Ascending aorta (tissue), 2 donors: ENCODE results near the gene KAT7. TPM values are rescaled to one million over a fixed set of nuclear protein-coding genes. Genes with fewer than 3 reads are reported as not detected.
A peak's percentile ranks its signal among the peaks of the same experiment; 100 is the strongest.

Experiments
- DNase-seq, 2 donors: peaks; one replicate each; pipeline ENCODE4 v3.0.0-alpha.2; 2019; ENCODE audit warnings: low spot score in 2 of 2
- H3K27ac ChIP-seq, 2 donors: fragments of 200-600 bp; sonication (generic); one replicate each; pipeline ENCODE4 v1.5.1; 2016 to 2017; ENCODE audit warnings: mild to moderate bottlenecking in 1 of 2
- H3K27me3 ChIP-seq: fragments of 200-600 bp; sonication (generic); one replicate; pipeline ENCODE4 v1.5.1; 2017
- H3K36me3 ChIP-seq, 2 donors: fragments of 200-600 bp; sonication (generic); one replicate each; pipeline ENCODE4 v1.5.1; 2016
- H3K4me1 ChIP-seq, 2 donors: fragments of 200-600 bp; sonication (generic); one replicate each; pipeline ENCODE4 v1.5.1; 2016 to 2017; ENCODE audit warnings: mild to moderate bottlenecking in 1 of 2
- H3K4me3 ChIP-seq, 2 donors: fragments of 200-600 bp; sonication (generic); one replicate each; pipeline ENCODE4 v1.5.1; 2016 to 2017; ENCODE audit warnings: mild to moderate bottlenecking in 1 of 2
- H3K9me3 ChIP-seq, 2 donors: fragments of 200-600 bp; sonication (generic); one replicate each; pipeline ENCODE4 v1.5.1; 2016
- CTCF ChIP-seq, 3 experiments: fragments of 200-600 bp in 2 of 3; fragments of 450-650 bp in 1 of 3; sonication (generic) in 2 of 3; IDR thresholded peaks; one replicate each; pipeline ENCODE4 v1.5.1; 2016 to 2019; ENCODE audit warnings: antibody characterized with exemption in 3 of 3, mild to moderate bottlenecking in 1 of 3, moderate library complexity in 1 of 3
- intact Hi-C: fragments of 100-400 bp; cut with DNase I; formaldehyde crosslinking; loops from one replicate; pipeline ENCODE4 v1.15.1; 2023
- total RNA-seq: library from RNA; depleted of rRNA; stranded (reverse); fragments of >200 nt; gene quantifications from one replicate; pipeline ENCODE4 v1.1.0, GENCODE V29; 2016

Gene KAT7
- total RNA-seq, 1 donor from 2014 or later, result 46.6 TPM

- intact Hi-C loops, result loop anchor here (2.0 kb wide), 1 partner anchor 22 kb away; no protein-coding TSS in a partner anchor
- TF ChIP-seq CTCF (IDR thresholded peaks at IDR 0.05), result no peak
- peak overlapping the region; percentile 89 to 98 for H3K4me3 ChIP-seq
- no peak for DNase-seq
- peaks cover 0 to 5% of the 10 kb centered on the region in 2 donors for H3K4me1 ChIP-seq
- no peaks in the 10 kb centered on the region for H3K36me3 ChIP-seq
- H3K27ac ChIP-seq, result peak overlapping the region in 1 of 2 donors; percentile 1
- no peaks in the 10 kb centered on the region for H3K9me3 ChIP-seq
- no peaks in the 10 kb centered on the region for H3K27me3 ChIP-seq
Measured at GRCh38 chr17:49762151-49762941, 26.1 kb upstream of the KAT7 start.

GRCh38 chr17:49763735-49764558, 24.5 kb upstream of the KAT7 start, which contains the start of gene FAM117A:
FAM117A (minus strand) TSS chr17:49764131; CDS start chr17:49764087, 44 bp downstream.
- no peak for TF ChIP-seq CTCF (IDR thresholded peaks at IDR 0.05)
- H3K36me3 ChIP-seq, result no peaks in the 10 kb centered on the region
- no peaks in the 10 kb centered on the region for H3K9me3 ChIP-seq
- peak within 1 kb of the TSS; percentile 5 to 84 for H3K27ac ChIP-seq
- H3K4me3 ChIP-seq, result peak within 1 kb of the TSS; percentile 89 to 98
- H3K27me3 ChIP-seq, result no peaks in the 10 kb centered on the region
- peak; percentile 96 to 98 for DNase-seq
- intact Hi-C loops, result loop anchor here (1.0 to 2.0 kb wide), 4 partner anchors 13 to 55 kb away; no protein-coding TSS in a partner anchor
- peaks cover 0 to 5% of the 10 kb centered on the region in 2 donors for H3K4me1 ChIP-seq

GRCh38 chr17:49764559-49765180, 23.8 kb upstream of the KAT7 start:
- no peaks in the 10 kb centered on the region for H3K27me3 ChIP-seq
- no peaks in the 10 kb centered on the region for H3K9me3 ChIP-seq
- peak overlapping the region; percentile 5 to 57 for H3K27ac ChIP-seq
- no peak for DNase-seq
- no peaks in the 10 kb centered on the region for H3K36me3 ChIP-seq
- no peak for TF ChIP-seq CTCF (IDR thresholded peaks at IDR 0.05)
- intact Hi-C loops, result loop anchor here (1.0 to 2.0 kb wide), 3 partner anchors 13 to 56 kb away; no protein-coding TSS in a partner anchor
- H3K4me1 ChIP-seq, result peaks cover 0 to 5% of the 10 kb centered on the region in 2 donors
- H3K4me3 ChIP-seq, result peak overlapping the region; percentile 89 to 98

- DNase-seq, result no peak
- intact Hi-C loops, result no loop called here
- Histone ChIP-seq H3K4me3 (no peak overlapping the region), H3K4me1 (peaks cover 0 to 5% of the 10 kb centered on the region in 2 donors), H3K27me3 (no peaks in the 10 kb centered on the region), H3K9me3 (no peaks in the 10 kb centered on the region), H3K36me3 (no peaks in the 10 kb centered on the region), H3K27ac (no peak overlapping the region)
- TF ChIP-seq CTCF (IDR thresholded peaks at IDR 0.05), result no peak
Measured at GRCh38 chr17:49766918-49767530, 21.5 kb upstream of the KAT7 start.
